ENCODE results near the gene BIRC5.

The BIRC5 gene

GRCh38 chr17:78271419-78272170, 57.5 kb downstream of the BIRC5 start:
- TF ChIP-seq CTCF (IDR thresholded peaks at IDR 0.05) = no peak

- no peak for TF ChIP-seq CTCF (IDR thresholded peaks at IDR 0.05)
Measured at GRCh38 chr17:78272181-78272913, 58.3 kb downstream of the BIRC5 start.

- no peak for TF ChIP-seq CTCF (IDR thresholded peaks at IDR 0.05)
Measured at GRCh38 chr17:78272914-78273258, 58.8 kb downstream of the BIRC5 start.

DNA sequence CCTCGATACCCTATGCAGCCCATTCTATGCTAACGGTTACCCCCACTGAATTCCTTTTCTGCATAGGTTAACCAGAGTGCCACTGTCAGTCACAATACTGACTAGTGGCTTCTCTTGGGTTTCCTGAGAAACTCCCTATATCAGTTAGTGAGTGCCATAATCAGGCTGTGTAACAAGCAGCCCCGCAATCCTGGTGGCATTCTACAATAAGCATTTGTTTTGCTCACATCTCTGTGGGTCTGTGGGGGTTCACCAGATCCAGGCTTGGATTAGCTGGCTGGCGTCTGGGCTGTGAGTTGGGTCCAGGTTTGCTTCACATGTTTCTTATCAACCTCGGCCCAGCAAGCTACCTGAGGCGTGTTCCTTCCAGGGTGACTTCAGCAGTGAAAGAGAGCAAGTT, 59.8 kb downstream of the BIRC5 start:
- no peak for TF ChIP-seq CTCF (IDR thresholded peaks at IDR 0.05)

Data from LNCAP (cell line).